Measurements from ENCODE around the gene CSF2.

DNA sequence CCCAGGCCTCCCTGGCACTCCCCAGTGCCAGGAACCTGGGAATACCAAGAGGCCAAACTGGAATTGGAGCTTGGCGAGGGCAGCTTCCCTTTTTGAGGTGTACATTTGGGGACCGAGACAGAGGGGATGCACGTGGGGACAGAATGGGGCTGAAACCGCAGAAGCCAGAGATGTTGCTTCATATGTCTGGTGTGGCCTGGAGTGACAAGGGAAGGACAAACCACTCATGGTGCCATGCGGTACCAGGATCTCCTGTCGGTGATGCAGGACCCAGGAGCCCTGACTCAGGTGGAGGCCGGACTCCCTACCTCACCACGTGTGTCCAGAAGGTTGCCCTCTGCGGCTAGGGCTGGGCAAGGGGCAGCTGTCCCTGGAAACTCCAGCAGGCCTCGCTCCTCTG, 4.0 kb upstream of the CSF2 start:
- TF ChIP-seq CTCF (conservative IDR thresholded peaks at IDR 0.05): no peak
- TF ChIP-seq EZH2 (IDR thresholded peaks at IDR 0.05; ENCODE audit: low read depth): no peak

All from PC-9 (cell line).